ENCODE data around the gene SF3B2.

Gene SF3B2

GRCh38 chr11:66032957-66033735 lies 19.0 kb upstream of the SF3B2 start:
- no peak for TF ChIP-seq CTCF (IDR thresholded peaks at IDR 0.05; ENCODE audit: insufficient read depth, low read length, poor library complexity, severe bottlenecking)
- no peak for DNase-seq (ENCODE audit: extremely low read depth, insufficient read length)
- no peaks in the 10 kb centered on the region; the same call in 1 of the 2 replicates for H3K27me3 ChIP-seq (replicated peaks; ENCODE audit: control insufficient read depth, insufficient read depth, low read length)
- no peak overlapping the region for H3K4me3 ChIP-seq (replicated peaks; ENCODE audit: low read depth, low read length)
- H3K36me3 ChIP-seq (ENCODE audit: control insufficient read depth, insufficient read depth, low read length) = no peaks in the 10 kb centered on the region

GRCh38 chr11:66035653-66036333 lies 16.4 kb upstream of the SF3B2 start:
- TF ChIP-seq CTCF (IDR thresholded peaks at IDR 0.05; ENCODE audit: insufficient read depth, low read length, poor library complexity, severe bottlenecking) = no peak
- Histone ChIP-seq H3K36me3 (ENCODE audit: control insufficient read depth, insufficient read depth, low read length) (no peaks in the 10 kb centered on the region), H3K27me3 (replicated peaks; ENCODE audit: control insufficient read depth, insufficient read depth, low read length) (no peaks in the 10 kb centered on the region; the same call in 1 of the 2 replicates), H3K4me3 (replicated peaks; ENCODE audit: low read depth, low read length) (no peak overlapping the region)
- no peak for DNase-seq (ENCODE audit: extremely low read depth, insufficient read length)

GRCh38 chr11:66036334-66036710 lies 15.8 kb upstream of the SF3B2 start:
- no peak overlapping the region for H3K4me3 ChIP-seq (replicated peaks; ENCODE audit: low read depth, low read length)
- no peaks in the 10 kb centered on the region; the same call in 1 of the 2 replicates for H3K27me3 ChIP-seq (replicated peaks; ENCODE audit: control insufficient read depth, insufficient read depth, low read length)
- TF ChIP-seq CTCF (IDR thresholded peaks at IDR 0.05; ENCODE audit: insufficient read depth, low read length, poor library complexity, severe bottlenecking) = no peak
- no peak for DNase-seq (ENCODE audit: extremely low read depth, insufficient read length)
- H3K36me3 ChIP-seq (ENCODE audit: control insufficient read depth, insufficient read depth, low read length) = no peaks in the 10 kb centered on the region

GRCh38 chr11:66037327-66037726 lies 14.8 kb upstream of the SF3B2 start:
- DNase-seq (ENCODE audit: extremely low read depth, insufficient read length) = no peak
- no peak for TF ChIP-seq CTCF (IDR thresholded peaks at IDR 0.05; ENCODE audit: insufficient read depth, low read length, poor library complexity, severe bottlenecking)
- Histone ChIP-seq H3K36me3 (ENCODE audit: control insufficient read depth, insufficient read depth, low read length) (no peaks in the 10 kb centered on the region), H3K27me3 (replicated peaks; ENCODE audit: control insufficient read depth, insufficient read depth, low read length) (no peaks in the 10 kb centered on the region; the same call in 1 of the 2 replicates), H3K4me3 (replicated peaks; ENCODE audit: low read depth, low read length) (no peak overlapping the region)

- H3K27me3 ChIP-seq (replicated peaks; ENCODE audit: control insufficient read depth, insufficient read depth, low read length) = no peaks in the 10 kb centered on the region; the same call in 1 of the 2 replicates
- DNase-seq (ENCODE audit: extremely low read depth, insufficient read length) = no peak
- no peaks in the 10 kb centered on the region for H3K36me3 ChIP-seq (ENCODE audit: control insufficient read depth, insufficient read depth, low read length)
- H3K4me3 ChIP-seq (replicated peaks; ENCODE audit: low read depth, low read length) = no peak overlapping the region
- TF ChIP-seq CTCF (IDR thresholded peaks at IDR 0.05; ENCODE audit: insufficient read depth, low read length, poor library complexity, severe bottlenecking) = no peak
Measured at GRCh38 chr11:66039765-66040164, 12.4 kb upstream of the SF3B2 start.
